Dermis lymphatic vessel endothelial cell (primary cell): Measurements from ENCODE around the gene ZFP36. TPM values are rescaled to one million over a fixed set of nuclear protein-coding genes. Genes with fewer than 3 reads are reported as not detected.

Experiments used
- total RNA-seq: library from RNA; depleted of rRNA; stranded (reverse); fragments of >200 nt; gene quantifications from 2 replicates; pipeline ENCODE4 v1.2.1, GENCODE V29; 2014

Gene ZFP36, protein sequence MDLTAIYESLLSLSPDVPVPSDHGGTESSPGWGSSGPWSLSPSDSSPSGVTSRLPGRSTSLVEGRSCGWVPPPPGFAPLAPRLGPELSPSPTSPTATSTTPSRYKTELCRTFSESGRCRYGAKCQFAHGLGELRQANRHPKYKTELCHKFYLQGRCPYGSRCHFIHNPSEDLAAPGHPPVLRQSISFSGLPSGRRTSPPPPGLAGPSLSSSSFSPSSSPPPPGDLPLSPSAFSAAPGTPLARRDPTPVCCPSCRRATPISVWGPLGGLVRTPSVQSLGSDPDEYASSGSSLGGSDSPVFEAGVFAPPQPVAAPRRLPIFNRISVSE
- 2.0 and 7.6 TPM in 2 replicates for total RNA-seq

DNA sequence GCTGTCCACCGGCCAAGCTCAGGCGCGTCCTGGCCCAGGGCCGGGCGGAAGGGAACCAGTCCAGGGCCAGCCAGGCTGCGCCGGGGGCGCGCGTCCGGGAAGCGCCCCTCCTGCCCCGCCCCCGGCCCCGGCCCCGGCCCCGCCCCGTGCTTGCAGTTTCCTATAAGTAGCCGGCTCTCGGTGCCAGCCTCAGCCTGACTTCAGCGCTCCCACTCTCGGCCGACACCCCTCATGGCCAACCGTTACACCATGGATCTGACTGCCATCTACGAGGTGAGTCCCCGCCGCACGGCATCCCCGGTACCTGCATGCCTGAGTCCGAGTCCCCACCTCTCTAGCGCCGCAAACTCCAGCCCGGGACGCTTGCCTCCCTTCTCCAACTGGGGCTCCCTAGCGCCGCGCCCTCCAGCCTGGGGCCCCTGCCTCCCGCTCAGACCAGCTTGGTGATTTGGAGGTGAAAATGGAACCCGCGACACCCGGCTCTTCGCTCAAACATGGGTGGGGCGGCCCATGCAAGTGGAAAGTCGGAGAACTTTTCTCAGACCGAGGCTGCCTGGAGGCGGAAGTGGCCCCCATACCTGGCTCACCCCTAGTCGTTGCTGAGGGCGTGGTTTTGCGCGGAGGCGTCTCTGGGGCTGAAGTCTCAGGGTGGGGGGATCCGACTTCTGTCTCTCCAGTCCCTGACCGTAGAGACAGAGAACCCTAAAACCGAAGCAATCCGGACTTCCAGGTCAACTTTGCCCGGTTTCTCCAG, at the start of gene ZFP36:
Gene ZFP36, plus strand, starts transcription at position 192 of the 754 bp plus-strand sequence. Its CDS starts 58 bp downstream, at position 250.

DNA sequence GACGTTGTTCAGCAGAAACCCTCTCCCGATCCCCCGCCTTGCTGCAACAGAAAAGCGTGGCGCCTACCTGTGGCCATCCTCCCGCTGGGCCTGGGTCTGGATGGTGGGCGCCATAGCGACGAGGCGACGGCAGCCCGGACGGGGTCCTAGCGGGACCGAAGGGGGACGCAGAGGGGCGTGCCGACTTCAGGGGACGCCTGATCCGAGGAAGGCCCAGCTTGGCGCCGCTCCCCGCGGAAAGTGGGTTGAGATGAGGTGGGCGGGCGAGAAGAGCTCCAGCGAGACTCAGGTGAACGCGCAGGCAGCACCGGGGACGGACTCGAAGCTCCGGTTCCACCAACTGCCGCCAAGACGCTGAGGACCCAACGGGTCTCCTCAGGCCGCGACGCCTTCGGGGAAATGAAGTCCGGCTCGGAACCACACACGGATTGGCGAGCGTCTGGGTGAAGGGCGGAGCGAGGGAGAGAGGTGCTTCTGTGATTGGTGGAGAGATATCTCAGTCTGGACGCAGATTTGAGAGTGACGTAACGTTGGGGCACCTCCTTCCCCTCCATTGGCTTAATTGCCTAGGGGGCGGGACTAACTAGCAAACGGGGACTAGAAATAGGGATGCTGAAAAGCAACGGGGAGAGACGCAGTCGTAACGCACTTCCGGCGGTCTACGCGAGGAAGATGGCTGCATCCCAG, 15.8 kb upstream of the ZFP36 start, which contains the start of the genes MED29 and PAF1:
Gene MED29, plus strand, starts transcription at position 628 of the 687 bp plus-strand sequence. Its CDS starts 45 bp downstream, at position 673.
Gene PAF1, minus strand, starts transcription at position 356 of the 687 bp plus-strand sequence. Its CDS starts 242 bp downstream, at position 114.

DNA sequence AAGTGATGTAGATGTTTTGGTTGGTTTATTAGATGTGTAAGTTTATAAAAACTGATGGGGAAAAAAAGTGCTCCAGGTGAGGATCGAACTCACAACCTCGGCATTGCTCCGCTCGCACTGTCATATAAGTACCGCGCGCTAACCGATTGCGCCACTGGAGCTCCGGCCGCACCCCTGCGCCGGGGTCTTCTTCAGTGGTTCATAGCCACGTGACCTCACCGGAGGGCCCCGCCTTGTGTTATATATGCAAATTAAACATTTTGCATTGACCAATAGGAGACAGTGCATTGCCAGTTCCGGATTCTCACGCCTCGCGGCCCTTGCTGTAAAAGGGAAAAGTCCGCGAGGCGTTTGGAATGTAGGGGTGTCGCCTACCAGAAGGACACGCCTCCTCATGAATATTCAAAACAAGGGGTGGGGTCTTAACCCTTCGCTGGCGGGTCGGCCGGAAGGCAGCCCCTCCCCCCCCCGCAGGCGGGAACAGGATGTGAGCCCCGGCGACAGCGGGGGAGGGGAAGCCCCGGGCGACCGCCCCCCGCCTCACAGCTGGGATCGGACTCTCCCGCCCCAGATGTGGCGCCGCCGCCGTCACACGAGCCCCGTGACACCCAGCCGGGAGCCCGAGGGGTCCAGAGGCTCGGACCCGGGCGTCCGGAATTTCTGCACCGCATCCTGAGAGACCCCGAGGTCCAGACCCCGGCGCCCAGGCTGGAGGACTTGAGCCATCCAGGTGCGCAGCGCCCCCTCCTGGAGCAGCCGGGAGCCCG, 5.6 kb downstream of the ZFP36 start, which contains the start of gene PLEKHG2:
Gene PLEKHG2, plus strand, starts transcription at position 570 of the 767 bp plus-strand sequence. CDS start 1,418 bp downstream, outside the sequence.

DNA sequence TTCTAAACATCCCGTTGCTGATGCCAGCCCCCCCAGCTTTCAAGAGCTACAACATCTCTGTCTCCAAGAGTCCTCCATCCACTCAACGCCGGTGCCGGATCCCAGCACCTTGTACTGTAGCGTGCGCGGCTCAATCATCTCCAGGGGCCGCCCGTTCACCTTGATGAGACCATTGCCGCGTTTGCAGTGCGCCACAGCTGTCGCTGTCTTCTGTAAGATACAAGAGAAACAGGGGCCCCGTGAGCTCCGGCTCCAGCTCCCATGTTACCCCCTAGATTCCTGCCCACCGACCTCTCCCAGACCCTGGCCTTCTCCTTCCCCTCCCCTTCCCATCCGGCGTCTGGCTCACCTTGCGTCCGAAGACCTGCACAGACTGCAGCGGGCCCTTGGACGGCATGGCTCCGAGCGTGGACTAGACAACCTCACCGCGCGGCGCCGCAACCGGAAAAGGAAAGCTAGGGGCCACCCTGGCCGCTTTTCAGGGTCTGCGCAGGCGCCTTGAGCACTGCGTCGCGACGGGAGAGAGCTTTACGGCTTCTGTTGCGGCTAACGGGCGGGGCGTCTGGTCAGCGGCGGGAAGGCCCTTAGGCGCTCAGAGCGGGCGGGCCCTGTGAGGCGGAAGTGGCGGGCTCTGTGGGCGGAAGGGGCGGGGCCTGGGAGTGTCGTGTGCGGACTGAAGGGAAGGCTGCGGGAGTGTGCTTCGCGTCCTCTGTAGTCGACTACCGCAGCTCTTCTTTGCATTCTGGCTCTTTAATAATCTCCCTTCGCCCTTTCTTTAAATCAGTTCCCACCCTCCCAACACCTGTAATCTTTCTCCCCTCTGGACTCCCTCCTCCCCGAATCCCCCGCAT, 29.1 kb downstream of the ZFP36 start, which contains the start of gene RPS16:
Gene RPS16, minus strand, starts transcription at position 451 of the 851 bp plus-strand sequence. Its CDS starts 54 bp downstream, at position 397.

DNA sequence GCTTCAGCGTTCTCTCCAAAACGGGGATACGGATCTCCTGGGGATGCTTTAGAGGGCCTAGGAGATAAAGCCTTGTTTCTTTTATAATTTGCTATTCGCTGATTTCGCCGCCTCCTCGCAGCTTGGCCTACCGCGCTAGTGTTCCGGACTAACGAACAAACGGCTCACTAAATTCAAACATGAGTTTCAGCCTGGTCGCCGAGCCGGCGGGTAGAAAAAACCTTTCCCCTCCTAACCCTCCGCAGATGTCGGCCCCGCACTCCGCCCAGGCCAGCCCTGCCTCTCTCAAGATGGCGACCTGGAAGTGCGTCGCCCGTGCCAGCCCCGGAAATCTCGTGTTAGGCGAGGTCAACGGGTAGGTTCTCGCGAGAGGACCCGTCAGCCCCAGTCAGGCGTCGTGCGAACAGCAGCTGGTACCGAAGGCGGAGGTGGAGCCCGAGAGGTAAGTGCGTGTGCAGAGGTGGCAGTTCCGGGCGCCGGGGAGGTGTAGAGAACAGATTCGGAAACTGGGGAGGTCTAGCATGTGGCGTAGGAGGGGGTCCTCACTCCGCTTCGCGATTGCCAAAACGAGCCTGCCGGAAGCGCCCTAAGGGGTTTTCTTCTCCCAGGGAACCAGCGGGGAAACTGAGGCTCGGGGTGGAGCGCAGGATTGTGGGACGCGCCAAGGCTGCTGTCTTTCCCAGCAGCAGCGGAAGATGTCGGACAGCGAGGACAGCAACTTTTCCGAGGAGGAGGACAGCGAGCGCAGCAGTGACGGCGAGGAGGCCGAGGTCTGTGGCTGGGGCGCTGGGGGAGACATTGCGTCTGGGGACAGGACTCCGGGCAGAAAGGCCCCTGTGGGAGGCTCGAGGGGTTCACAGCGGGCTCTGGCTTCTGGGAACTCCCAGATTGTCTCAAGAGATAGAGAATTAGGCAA, 38.8 kb downstream of the ZFP36 start, which contains the start of gene SUPT5H:
Gene SUPT5H, plus strand, starts transcription at position 387 of the 916 bp plus-strand sequence. Its CDS starts 309 bp downstream, at position 696.

Other genes with a start within 250 kb of the ZFP36 start
- gene NCCRP1, start 209.9 kb upstream of the ZFP36 start, total RNA-seq = not detected in 2 replicates
- gene SYCN, start 202.6 kb upstream of the ZFP36 start, total RNA-seq = not detected in 2 replicates
- gene IFNL3, start 161.8 kb upstream of the ZFP36 start, total RNA-seq = not detected in 2 replicates
- gene IFNL4, start 158.0 kb upstream of the ZFP36 start, total RNA-seq = not detected in 2 replicates
- gene IFNL2, start 138.5 kb upstream of the ZFP36 start, total RNA-seq = not detected in 2 replicates
- gene IFNL1, start 110.4 kb upstream of the ZFP36 start, total RNA-seq = not detected in 2 replicates
- gene LRFN1, start 86.0 kb upstream of the ZFP36 start, total RNA-seq = 0.22 and 0.43 TPM in 2 replicates
- gene GMFG, start 70.8 kb upstream of the ZFP36 start, total RNA-seq = 326 and 329 TPM in 2 replicates
- 21.3 and 27.1 TPM in 2 replicates for gene SAMD4B, start 64.4 kb upstream of the ZFP36 start, total RNA-seq
- 23.8 and 24.8 TPM in 2 replicates for gene PAF1, start 15.7 kb upstream of the ZFP36 start, total RNA-seq
- 11.4 and 12.5 TPM in 2 replicates for gene MED29, start 15.5 kb upstream of the ZFP36 start, total RNA-seq
- gene PLEKHG2, start 5.8 kb downstream of the ZFP36 start, total RNA-seq = 12.9 and 23.0 TPM in 2 replicates
- gene RPS16, start 29.1 kb downstream of the ZFP36 start, total RNA-seq = 108 and 134 TPM in 2 replicates
- 37.2 and 42.9 TPM in 2 replicates for gene SUPT5H, start 38.7 kb downstream of the ZFP36 start, total RNA-seq
- gene TIMM50, start 74.0 kb downstream of the ZFP36 start, total RNA-seq = 35.5 and 38.6 TPM in 2 replicates
- 0.09 and 0.11 TPM in 2 replicates for gene DLL3, start 92.1 kb downstream of the ZFP36 start, total RNA-seq
- not detected in 2 replicates for gene SELENOV, start 108.3 kb downstream of the ZFP36 start, total RNA-seq
- 2.9 and 5.3 TPM in 2 replicates for gene EID2B, start 126.0 kb downstream of the ZFP36 start, total RNA-seq
- gene EID2, start 133.3 kb downstream of the ZFP36 start, total RNA-seq = 13.5 and 15.0 TPM in 2 replicates
- gene LGALS13, start 195.7 kb downstream of the ZFP36 start, total RNA-seq = not detected in 2 replicates
- not detected in 2 replicates for gene LGALS16, start 249.1 kb downstream of the ZFP36 start, total RNA-seq